H9 (cell line): ENCODE results near the gene SOX12. TPM values are rescaled to one million over a fixed set of nuclear protein-coding genes. Genes with fewer than 3 reads are reported as not detected.

Source experiments
- DNase-seq: peaks from one replicate; pipeline ENCODE4 v3.0.0-alpha.2; 2017
- H2AFZ ChIP-seq: one replicate; pipeline ENCODE4 v1.6.1; 2013; ENCODE audit warnings: mild to moderate bottlenecking, low read length, control low read depth, moderate library complexity
- H2AK5ac ChIP-seq: 2 replicates; pipeline ENCODE4 v1.6.1; 2013; ENCODE audit warnings: low read length, control low read depth, mixed read lengths; ENCODE audit not compliant: insufficient read length
- H2BK120ac ChIP-seq: one replicate; pipeline ENCODE4 v1.6.1; 2013; ENCODE audit warnings: low read depth, mild to moderate bottlenecking, low read length, control low read depth, inconsistent platforms; ENCODE audit not compliant: poor library complexity, severe bottlenecking
- H2BK12ac ChIP-seq: 2 replicates; pipeline ENCODE4 v1.6.1; 2013; ENCODE audit warnings: low read length, control low read depth, mixed read lengths, low read depth; ENCODE audit not compliant: insufficient read length
- H2BK15ac ChIP-seq: 2 replicates; pipeline ENCODE4 v1.6.1; 2013; ENCODE audit warnings: low read depth, low read length, control low read depth
- H2BK20ac ChIP-seq: one replicate; pipeline ENCODE4 v1.6.1; 2013; ENCODE audit warnings: low read depth, mild to moderate bottlenecking, low read length, control low read depth, inconsistent platforms; ENCODE audit not compliant: poor library complexity, severe bottlenecking
- H2BK5ac ChIP-seq: 2 replicates; pipeline ENCODE4 v1.6.1; 2013; ENCODE audit warnings: low read length, control low read depth, mixed read lengths; ENCODE audit not compliant: insufficient read length
- H3K14ac ChIP-seq: 2 replicates; pipeline ENCODE4 v1.6.1; 2013; ENCODE audit warnings: low read length, control low read depth; ENCODE audit not compliant: insufficient read depth
- H3K18ac ChIP-seq: 2 replicates; pipeline ENCODE4 v1.6.1; 2013; ENCODE audit warnings: low read depth, mild to moderate bottlenecking, mixed read lengths, low read length, control low read depth; ENCODE audit not compliant: insufficient read length
- H3K23ac ChIP-seq: 2 replicates; pipeline ENCODE4 v1.6.1; 2013; ENCODE audit warnings: low read length, control low read depth, mixed read lengths, low read depth; ENCODE audit not compliant: insufficient read length
- H3K23me2 ChIP-seq: 2 replicates; pipeline ENCODE4 v1.6.1; 2013; ENCODE audit warnings: low read depth, mild to moderate bottlenecking, mixed read lengths, low read length, control low read depth; ENCODE audit not compliant: insufficient read length, poor library complexity, severe bottlenecking
- H3K27ac ChIP-seq: 2 replicates; pipeline ENCODE4 v1.5.1; 2013; ENCODE audit warnings: low read length, control low read depth, mixed read lengths, low read depth; ENCODE audit not compliant: insufficient read length
- H3K27me3 ChIP-seq: 2 replicates; pipeline ENCODE4 v1.6.1; 2013; ENCODE audit warnings: low read length, control low read depth, inconsistent platforms; ENCODE audit not compliant: insufficient read depth
- H3K4ac ChIP-seq: 2 replicates; pipeline ENCODE4 v1.6.1; 2013; ENCODE audit warnings: low read depth, mild to moderate bottlenecking, control low read depth, inconsistent platforms, low read length, moderate library complexity
- H3K4me1 ChIP-seq: 2 replicates; pipeline ENCODE4 v1.6.1; 2013; ENCODE audit warnings: low read length, control low read depth, inconsistent platforms; ENCODE audit not compliant: insufficient read depth
- H3K4me2 ChIP-seq: 2 replicates; pipeline ENCODE4 v1.6.1; 2013; ENCODE audit warnings: low read length, control low read depth, mixed read lengths; ENCODE audit not compliant: insufficient read length, insufficient read depth
- H3K56ac ChIP-seq: 2 replicates; pipeline ENCODE4 v1.6.1; 2013; ENCODE audit warnings: low read depth, mild to moderate bottlenecking, mixed read lengths, low read length, control low read depth; ENCODE audit not compliant: insufficient read length
- H3K79me1 ChIP-seq: 2 replicates; pipeline ENCODE4 v1.6.1; 2013; ENCODE audit warnings: low read depth, mild to moderate bottlenecking, moderate library complexity, low read length, control low read depth, inconsistent platforms; ENCODE audit not compliant: insufficient read depth, poor library complexity, severe bottlenecking
- H3K79me2 ChIP-seq: 2 replicates; pipeline ENCODE4 v1.6.1; 2013; ENCODE audit warnings: low read length, control low read depth, inconsistent platforms; ENCODE audit not compliant: insufficient read depth
- H3K9ac ChIP-seq: 2 replicates; pipeline ENCODE4 v1.6.1; 2013; ENCODE audit warnings: low read length, control low read depth, mixed read lengths; ENCODE audit not compliant: insufficient read length; ENCODE audit errors: extremely low read depth
- H3K9me3 ChIP-seq: one replicate; pipeline ENCODE4 v1.6.1; 2013; ENCODE audit warnings: low read depth, low read length, inconsistent platforms; ENCODE audit not compliant: control insufficient read depth
- H3T11ph ChIP-seq: one replicate; pipeline ENCODE4 v1.6.1; 2013; ENCODE audit warnings: mild to moderate bottlenecking, low read length, control low read depth, inconsistent platforms
- H4K20me1 ChIP-seq: one replicate; pipeline ENCODE4 v1.6.1; 2013; ENCODE audit not compliant: control insufficient read depth, insufficient read length, insufficient read depth
- H4K5ac ChIP-seq: 2 replicates; pipeline ENCODE4 v1.6.1; 2013; ENCODE audit warnings: low read depth, mild to moderate bottlenecking, mixed read lengths, low read length, control low read depth; ENCODE audit not compliant: insufficient read length
- H4K8ac ChIP-seq: replicated peaks from 2 replicates; pipeline ENCODE4 v1.6.1; 2013; ENCODE audit warnings: low read length, control low read depth, mixed read lengths, low read depth; ENCODE audit not compliant: insufficient read length
- H4K91ac ChIP-seq: 2 replicates; pipeline ENCODE4 v1.6.1; 2013; ENCODE audit warnings: low read depth, mild to moderate bottlenecking, moderate library complexity, mixed read lengths, low read length, control low read depth; ENCODE audit not compliant: insufficient read length
- H3K27ac Mint-ChIP-seq, 3 experiments: 2 replicates in 2 of 3; 3 replicates in 1 of 3; pipeline ENCODE4 v1.8.0; 2020 to 2021; ENCODE audit warnings: mixed read lengths in 3 of 3, mild to moderate bottlenecking in 1 of 3, moderate library complexity in 1 of 3
- H3K27me3 Mint-ChIP-seq: 2 replicates; pipeline ENCODE4 v1.8.0; 2021; ENCODE audit warnings: low read depth, mild to moderate bottlenecking, moderate library complexity, mixed read lengths
- H3K36me3 Mint-ChIP-seq, 3 experiments: 2 replicates in 2 of 3; 3 replicates in 1 of 3; pipeline ENCODE4 v1.8.0; 2020 to 2021; ENCODE audit warnings: low read depth in 3 of 3, mixed read lengths in 3 of 3; ENCODE audit not compliant: insufficient read depth in 1 of 3
- H3K4me1 Mint-ChIP-seq, 2 experiments: 2 replicates each; pipeline ENCODE4 v1.8.0; 2020; ENCODE audit warnings: mixed read lengths in 2 of 2
- H3K4me3 Mint-ChIP-seq, 2 experiments: 2 replicates in 1 of 2; 3 replicates in 1 of 2; pipeline ENCODE4 v1.8.0; 2020 to 2021; ENCODE audit warnings: mild to moderate bottlenecking in 2 of 2, mixed read lengths in 2 of 2, moderate library complexity in 1 of 2
- H3K9me3 Mint-ChIP-seq, 2 experiments: 2 replicates in 1 of 2; 3 replicates in 1 of 2; pipeline ENCODE4 v1.8.0; 2020; ENCODE audit warnings: mild to moderate bottlenecking in 2 of 2, mixed read lengths in 2 of 2, moderate library complexity in 1 of 2
- CTCF ChIP-seq: fragments of 200-600 bp; sonication (generic); conservative IDR thresholded peaks from 3 replicates; pipeline ENCODE4 v1.8.0; 2021; ENCODE audit warnings: antibody characterized with exemption, mild to moderate bottlenecking
- WGBS: extraction: QIAGEN DNeasy Blood & Tissue Kit; methylation state at CpG from one replicate; pipeline ENCODE4 v1.1.7; 2013; ENCODE audit warnings: missing lambda C conversion rate, low lambda C conversion rate, mixed read lengths; ENCODE audit not compliant: insufficient read length; ENCODE audit errors: extremely low coverage; 5-methylcytosine and 5-hydroxymethylcytosine counted together
- total RNA-seq: library from RNA; stranded (reverse); gene quantifications from 2 replicates; pipeline ENCODE4 v1.2.1, GENCODE V29; 2021

Gene SOX12
- total RNA-seq, 1 experiment from 2014 or later, result 54.4 TPM

GRCh38 chr20:277496-277781 is 47.9 kb upstream of the SOX12 start:
- Histone ChIP-seq H3K27ac (no peak overlapping the region), H4K20me1 (no peaks in the 10 kb centered on the region), H2AFZ (no peak overlapping the region), H3K56ac (no peak overlapping the region), H3K14ac (no peak overlapping the region), H4K5ac (no peak overlapping the region), H3T11ph (no peak overlapping the region), H3K4me1 (0 out of 2 replicates have a peak, but pooled peaks cover 4% of the 10 kb centered on the region), H2BK15ac (no peak overlapping the region), H2BK5ac (no peak overlapping the region), H3K9me3 (no peaks in the 10 kb centered on the region), H3K4me2 (no peak overlapping the region), H2BK20ac (no peak overlapping the region), H2AK5ac (no peak overlapping the region), H2BK120ac (no peak overlapping the region), H3K18ac (no peak overlapping the region), H4K8ac (no peak overlapping the region), H3K4ac (no peak overlapping the region), H3K79me1 (no peaks in the 10 kb centered on the region), H3K9ac (no peak overlapping the region), H4K91ac (no peak overlapping the region), H3K27me3 (no peaks in the 10 kb centered on the region), H3K23me2 (no peaks in the 10 kb centered on the region), H2BK12ac (no peak overlapping the region), H3K23ac (no peak overlapping the region), H3K79me2 (no peaks in the 10 kb centered on the region)
- Mint-ChIP-seq H3K4me1 (peaks cover 5 to 7% of the 10 kb centered on the region in 2 experiments), H3K9me3 (peaks cover 2 to 6% of the 10 kb centered on the region in 2 experiments; a peak in 3 of 5 replicates), H3K36me3 (peaks cover 38 to 61% (median 39%) of the 10 kb centered on the region in 3 experiments), H3K4me3 (no peak overlapping the region), H3K27me3 (no peaks in the 10 kb centered on the region; the same call in 1 of the 2 replicates), H3K27ac (no peak overlapping the region; a peak in 1 of 7 replicates)
- DNase-seq, result no peak
- no CpG with 5 or more reads among the region's 3 CpGs for WGBS
- no peak for TF ChIP-seq CTCF
